HG03175 (cell line): Measurements from ENCODE around the gene TMEM87B.
A peak's percentile ranks its signal among the peaks of the same experiment; 100 is the strongest.
"Not testable (repeated sequence)": the region's sequence is repeated elsewhere in the genome, so short reads cannot be mapped to it uniquely, and the experiment has no call there.

Source experiments
- ATAC-seq: cut with Tn5 transposase; IDR thresholded peaks from one replicate; pipeline ENCODE4 v1.9.1; 2021; ENCODE audit warnings: mild to moderate bottlenecking, moderate library complexity; ENCODE audit not compliant: unreplicated experiment

Gene TMEM87B

GRCh38 chr2:112032689-112033465 is 22.2 kb upstream of the TMEM87B start:
- no peak for ATAC-seq

DNA sequence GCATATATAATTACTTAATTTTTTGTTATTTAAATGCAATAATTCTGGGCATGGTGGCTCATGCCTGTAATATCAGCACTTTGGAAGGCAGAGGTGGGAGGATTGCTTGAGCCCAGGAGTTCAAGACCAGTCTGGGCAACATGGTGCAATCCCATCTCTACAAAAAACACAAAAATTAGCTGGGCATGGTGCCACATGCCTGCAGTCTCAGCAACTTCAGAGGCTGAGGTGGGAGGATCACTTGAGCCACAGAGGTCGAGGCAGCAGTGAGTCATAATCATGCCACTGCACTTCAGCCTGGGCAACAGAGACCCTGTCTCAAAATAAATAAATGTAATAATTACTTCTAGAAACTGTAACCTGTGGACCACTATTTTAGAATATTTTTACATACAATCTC is 21.5 kb upstream of the TMEM87B start:
- ATAC-seq = no peak

DNA sequence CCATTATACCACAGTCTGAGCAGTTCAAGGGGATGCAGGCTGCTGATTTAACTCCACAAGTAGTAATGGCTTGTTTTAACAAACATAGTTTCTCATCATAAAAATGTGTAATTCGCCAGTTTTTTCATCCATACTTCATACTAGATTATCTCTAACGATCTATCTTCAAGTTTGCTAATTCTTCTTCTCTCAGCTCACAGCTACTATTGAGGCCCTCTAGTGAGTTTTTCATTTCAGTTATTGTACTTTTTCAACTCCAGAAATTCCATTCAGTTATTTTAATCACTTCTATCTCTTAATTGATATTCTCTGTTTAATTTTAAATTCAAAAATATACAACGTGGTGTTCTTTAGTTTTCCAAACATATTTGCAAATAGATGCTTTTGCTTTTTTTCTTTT is 20.1 kb upstream of the TMEM87B start:
- ATAC-seq = no peak

DNA sequence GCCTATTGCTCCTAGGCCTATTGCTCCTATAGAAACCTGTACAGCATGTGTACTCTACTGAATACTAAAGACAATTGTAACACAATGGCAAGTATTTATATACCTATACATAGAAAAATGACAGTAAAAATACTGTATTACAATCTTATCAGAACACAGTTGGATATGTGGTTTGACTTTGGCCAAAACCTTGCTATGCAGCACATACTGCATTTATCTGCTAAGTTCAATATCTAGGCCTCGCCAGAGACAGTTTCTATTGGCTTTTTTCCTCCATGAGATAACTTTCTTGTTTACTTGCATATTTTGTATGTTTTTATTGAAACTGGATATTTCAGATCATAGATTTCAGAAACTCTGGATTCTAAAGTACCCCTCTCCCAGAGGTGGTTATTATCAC is 19.3 kb upstream of the TMEM87B start:
- no peak for ATAC-seq

- ATAC-seq = not testable (repeated sequence)
Observed at GRCh38 chr2:112039556-112039955, 15.5 kb upstream of the TMEM87B start.

DNA sequence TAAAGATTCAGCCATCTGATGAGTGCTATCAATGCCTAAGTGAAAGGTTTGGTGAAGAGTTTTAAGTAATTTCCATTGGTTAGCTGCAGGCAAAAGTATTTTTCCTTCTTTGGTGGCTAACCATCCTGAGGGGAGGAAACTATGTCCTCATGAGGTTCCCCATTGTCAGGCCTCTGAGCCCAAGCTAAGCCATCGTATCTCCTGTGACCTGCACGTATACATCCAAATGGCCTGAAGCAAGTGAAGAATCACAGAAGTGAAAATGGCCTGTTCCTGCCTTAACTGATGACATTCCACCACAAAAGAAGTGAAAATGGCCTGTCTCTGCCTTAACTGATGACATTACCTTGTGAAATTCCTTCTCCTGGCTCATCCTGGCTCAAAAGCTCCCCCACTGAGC is 15.0 kb upstream of the TMEM87B start:
- not testable (repeated sequence) for ATAC-seq

GRCh38 chr2:112041460-112041859 is 13.6 kb upstream of the TMEM87B start:
- not testable (repeated sequence) for ATAC-seq

DNA sequence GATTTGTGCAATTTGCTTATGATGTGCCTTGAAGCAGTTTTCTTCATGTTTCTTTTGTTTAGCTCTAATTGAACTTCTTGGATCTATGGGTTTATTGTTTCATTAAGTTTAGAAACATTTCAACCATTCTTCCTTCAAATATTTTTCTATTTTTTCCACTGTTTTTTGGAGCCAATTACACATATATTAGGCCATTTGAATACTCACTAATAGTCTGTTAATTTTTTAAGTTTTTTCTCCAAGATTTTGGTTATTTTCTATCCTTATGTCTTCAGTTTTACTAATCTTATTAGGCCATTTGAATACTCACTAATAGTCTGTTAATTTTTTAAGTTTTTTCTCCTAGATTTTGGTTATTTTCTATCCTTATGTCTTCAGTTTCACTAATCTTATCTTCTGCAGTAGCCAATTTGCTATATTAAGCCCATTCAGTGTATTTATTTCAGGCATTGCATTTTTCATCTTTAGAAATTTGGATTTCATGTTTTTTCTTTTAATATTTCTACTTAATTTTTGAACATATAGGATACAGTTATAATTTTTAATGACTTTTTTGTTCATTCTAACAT is 9.5 kb upstream of the TMEM87B start:
- no peak for ATAC-seq

DNA sequence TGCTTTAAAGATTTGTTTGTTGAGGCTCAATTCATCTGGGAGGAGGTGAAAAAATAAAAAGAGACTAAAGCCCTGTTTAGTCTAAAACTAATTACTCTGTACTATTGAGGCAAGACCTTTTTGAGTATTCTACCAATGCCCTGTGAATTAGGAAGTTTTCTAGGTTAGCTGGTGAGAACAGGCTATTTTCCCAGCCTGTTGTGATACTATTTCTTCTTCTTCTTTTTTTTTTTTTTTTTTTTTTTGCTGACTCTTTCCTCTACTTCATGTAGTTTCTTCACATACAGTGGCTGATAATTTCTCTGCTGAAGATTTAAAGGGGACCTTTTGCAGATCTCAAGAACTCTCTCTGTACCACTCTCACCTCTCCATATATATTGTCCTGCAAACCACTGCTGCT is 8.8 kb upstream of the TMEM87B start:
- no peak for ATAC-seq

- no peak for ATAC-seq
Observed at GRCh38 chr2:112047537-112048235, 7.4 kb upstream of the TMEM87B start.

GRCh38 chr2:112048236-112048592 is 6.9 kb upstream of the TMEM87B start:
- no peak for ATAC-seq

- ATAC-seq = no peak
Observed at GRCh38 chr2:112048887-112049286, 6.2 kb upstream of the TMEM87B start.

GRCh38 chr2:112050316-112050715 is 4.8 kb upstream of the TMEM87B start:
- no peak for ATAC-seq

DNA sequence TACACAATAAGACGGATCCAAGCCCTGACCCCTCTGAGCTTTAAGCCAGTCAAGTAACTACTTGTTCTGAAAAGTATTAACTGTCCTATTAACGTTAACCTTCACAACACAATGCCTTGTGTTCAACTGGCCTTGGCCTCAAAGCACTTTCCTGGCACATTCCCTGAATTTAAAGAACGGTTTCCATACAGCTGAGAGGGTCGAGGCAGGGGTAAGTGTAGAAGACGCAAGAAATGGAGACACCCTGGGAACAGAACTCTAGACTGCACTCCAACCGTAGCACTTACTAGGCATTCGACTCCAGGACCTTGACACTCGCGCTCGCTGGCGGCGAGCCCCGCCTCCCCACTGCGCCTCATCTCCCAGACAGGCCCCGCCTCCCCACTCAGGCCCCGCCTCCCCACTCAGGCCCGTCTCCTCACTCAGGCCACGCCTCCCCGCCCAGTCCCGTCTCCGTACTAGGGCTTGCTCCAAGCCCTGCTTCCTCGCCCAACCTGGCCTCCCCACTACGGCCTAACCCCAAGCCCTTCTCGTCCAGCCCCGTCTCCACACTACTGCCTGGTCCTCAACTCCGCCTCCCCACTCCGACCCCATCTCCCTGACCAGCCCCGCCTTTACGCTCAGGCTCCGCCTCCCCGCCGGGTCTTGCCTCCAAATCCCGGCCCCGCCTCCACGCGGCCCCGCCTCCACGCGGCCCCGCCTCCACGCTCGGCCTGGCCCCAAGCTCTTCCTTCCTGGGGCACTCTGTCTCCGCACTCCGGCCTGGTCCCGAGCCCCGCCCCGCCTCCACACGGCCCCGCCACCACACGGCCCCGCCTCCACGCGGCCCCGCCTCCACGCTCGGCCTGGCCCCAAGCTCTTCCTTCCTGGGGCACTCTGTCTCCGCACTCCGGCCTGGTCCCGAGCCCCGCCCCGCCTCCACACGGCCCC is 887 bp upstream of the TMEM87B start:
- ATAC-seq = peak; percentile 62

GRCh38 chr2:112055730-112056625 is 909 bp downstream of the TMEM87B start:
- no peak for ATAC-seq

DNA sequence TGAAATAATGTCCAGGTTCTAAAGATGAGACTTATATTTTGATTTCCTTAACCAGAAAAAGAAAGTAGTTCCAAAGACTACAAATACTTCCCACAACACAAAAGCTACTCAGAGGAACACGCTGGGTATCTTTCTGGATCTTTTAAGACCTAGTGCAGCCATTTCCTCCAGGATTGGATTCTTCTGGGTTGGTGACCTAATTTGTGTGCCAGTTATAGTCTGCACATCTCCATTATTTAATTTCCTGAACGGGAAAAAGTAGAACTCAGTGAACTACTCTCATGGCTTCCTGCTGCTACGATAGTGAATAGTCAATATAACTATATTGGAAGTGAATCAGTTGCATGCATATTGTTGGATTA is 1.5 kb downstream of the TMEM87B start:
- ATAC-seq = no peak

DNA sequence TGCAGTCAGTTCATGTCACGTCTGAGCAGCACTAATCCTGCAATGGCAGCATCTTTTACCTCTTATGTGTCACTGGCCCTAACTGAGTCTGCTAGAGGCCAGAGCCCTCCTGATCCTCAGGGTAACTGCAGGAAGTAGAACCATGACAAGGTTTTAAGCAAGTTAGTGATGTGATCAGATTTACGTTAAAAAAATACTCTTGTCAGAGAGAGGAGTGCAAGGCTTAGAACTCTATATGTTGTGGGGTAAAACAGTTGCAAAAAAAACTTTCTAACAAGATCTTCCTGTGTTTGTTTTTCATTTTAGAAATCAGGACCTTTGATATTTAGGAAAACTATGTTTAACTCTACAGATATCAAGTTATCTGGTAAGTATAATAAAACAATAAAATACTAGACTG is 4.6 kb downstream of the TMEM87B start:
- ATAC-seq = no peak

DNA sequence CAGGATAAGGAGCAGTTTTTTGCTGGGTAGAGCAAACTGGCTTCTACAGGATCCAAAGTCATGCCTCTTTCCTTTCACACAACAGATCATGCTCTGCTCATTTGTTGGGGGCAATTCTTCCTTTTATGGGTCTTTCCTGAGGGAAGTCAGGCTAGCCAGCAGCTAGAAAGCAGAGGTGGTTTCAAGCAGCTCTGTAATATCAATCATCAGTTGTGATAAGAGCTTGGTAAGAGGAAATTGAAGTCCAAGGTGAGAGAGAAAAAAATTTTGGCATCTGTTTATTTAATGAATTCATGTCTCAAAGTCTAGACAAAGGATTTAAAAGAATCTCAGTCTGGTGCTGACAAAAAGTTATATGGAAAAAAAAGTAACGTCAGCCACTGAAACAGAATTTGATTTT is 6.2 kb downstream of the TMEM87B start:
- ATAC-seq = no peak

GRCh38 chr2:112061840-112062239 is 6.8 kb downstream of the TMEM87B start:
- no peak for ATAC-seq

DNA sequence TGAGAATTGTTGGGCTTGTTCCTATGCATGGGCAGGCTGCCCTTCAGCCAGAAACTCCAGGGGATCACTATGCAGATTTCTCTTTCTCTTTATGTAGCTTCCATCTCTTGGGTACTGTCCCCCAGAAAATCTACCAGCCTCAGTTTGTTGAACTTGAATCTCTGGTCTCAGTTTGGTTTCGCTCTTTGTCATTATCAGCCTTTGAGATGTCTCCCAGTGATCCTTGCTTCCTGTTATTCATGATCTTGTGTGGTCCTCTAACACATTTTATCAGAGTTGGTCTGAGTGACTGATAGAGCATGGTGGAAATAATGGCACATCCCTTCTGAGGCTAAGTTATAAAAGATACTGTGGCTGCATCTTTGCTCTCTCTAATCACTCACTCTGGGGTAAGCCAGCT is 7.8 kb downstream of the TMEM87B start:
- ATAC-seq = no peak
